ENCODE data around the gene TMEM130. TPM values are rescaled to one million over a fixed set of nuclear protein-coding genes. Genes with fewer than 3 reads are reported as not detected.
"Not testable (repeated sequence)": the region's sequence is repeated elsewhere in the genome, so short reads cannot be mapped to it uniquely, and the experiment has no call there.

Gene TMEM130
- total RNA-seq, 1 donor: 0.21 TPM

GRCh38 chr7:98869027-98869596 lies 702 bp downstream of the TMEM130 start:
- Histone ChIP-seq H3K4me1 (ENCODE audit: insufficient read depth, low read length) (peaks cover 12% of the 10 kb centered on the region), H3K9me3 (ENCODE audit: low read depth, low read length) (no peaks in the 10 kb centered on the region), H3K4me3 (ENCODE audit: low read length) (no peak overlapping the region), H3K27me3 (ENCODE audit: insufficient read depth, low read length) (peaks cover 16% of the 10 kb centered on the region)

GRCh38 chr7:98868450-98868849 lies 1.4 kb downstream of the TMEM130 start:
- Histone ChIP-seq H3K9me3 (ENCODE audit: low read depth, low read length) (no peaks in the 10 kb centered on the region), H3K4me3 (ENCODE audit: low read length) (no peak overlapping the region), H3K27me3 (ENCODE audit: insufficient read depth, low read length) (peaks cover 16% of the 10 kb centered on the region), H3K4me1 (ENCODE audit: insufficient read depth, low read length) (peaks cover 12% of the 10 kb centered on the region)

- H3K4me1 ChIP-seq (ENCODE audit: insufficient read depth, low read length): peaks cover 12% of the 10 kb centered on the region
Observed at GRCh38 chr7:98866765-98867164, 3.0 kb downstream of the TMEM130 start.

GRCh38 chr7:98866351-98866750 lies 3.5 kb downstream of the TMEM130 start:
- Histone ChIP-seq H3K9me3 (ENCODE audit: low read depth, low read length) (no peaks in the 10 kb centered on the region), H3K4me3 (ENCODE audit: low read length) (no peak overlapping the region), H3K27me3 (ENCODE audit: insufficient read depth, low read length) (peaks cover 16% of the 10 kb centered on the region), H3K4me1 (ENCODE audit: insufficient read depth, low read length) (peaks cover 12% of the 10 kb centered on the region)

More at GRCh38 chr7:98866765-98867164, 3.0 kb downstream of the TMEM130 start:
- Histone ChIP-seq H3K27me3 (ENCODE audit: insufficient read depth, low read length) (peaks cover 16% of the 10 kb centered on the region), H3K4me3 (ENCODE audit: low read length) (no peak overlapping the region), H3K9me3 (ENCODE audit: low read depth, low read length) (no peaks in the 10 kb centered on the region)

GRCh38 chr7:98864731-98865453 lies 4.9 kb downstream of the TMEM130 start:
- Histone ChIP-seq H3K4me1 (ENCODE audit: insufficient read depth, low read length) (peaks cover 7% of the 10 kb centered on the region), H3K27me3 (ENCODE audit: insufficient read depth, low read length) (peaks cover 16% of the 10 kb centered on the region), H3K4me3 (ENCODE audit: low read length) (no peak overlapping the region), H3K9me3 (ENCODE audit: low read depth, low read length) (no peaks in the 10 kb centered on the region)

GRCh38 chr7:98863601-98864000 lies 6.2 kb downstream of the TMEM130 start:
- no peaks in the 10 kb centered on the region for H3K9me3 ChIP-seq (ENCODE audit: low read depth, low read length)
- no peaks in the 10 kb centered on the region for H3K4me1 ChIP-seq (ENCODE audit: insufficient read depth, low read length)
- peaks cover 5% of the 10 kb centered on the region for H3K27me3 ChIP-seq (ENCODE audit: insufficient read depth, low read length)
- H3K4me3 ChIP-seq (ENCODE audit: low read length): no peak overlapping the region

- H3K4me3 ChIP-seq (ENCODE audit: low read length): no peak overlapping the region
- H3K9me3 ChIP-seq (ENCODE audit: low read depth, low read length): no peaks in the 10 kb centered on the region
- H3K4me1 ChIP-seq (ENCODE audit: insufficient read depth, low read length): no peaks in the 10 kb centered on the region
- H3K27me3 ChIP-seq (ENCODE audit: insufficient read depth, low read length): no peaks in the 10 kb centered on the region
Observed at GRCh38 chr7:98862716-98863420, 6.9 kb downstream of the TMEM130 start.

- no peaks in the 10 kb centered on the region for H3K9me3 ChIP-seq (ENCODE audit: low read depth, low read length)
- H3K4me3 ChIP-seq (ENCODE audit: low read length): no peak overlapping the region
- no peaks in the 10 kb centered on the region for H3K4me1 ChIP-seq (ENCODE audit: insufficient read depth, low read length)
- no peaks in the 10 kb centered on the region for H3K27me3 ChIP-seq (ENCODE audit: insufficient read depth, low read length)
Observed at GRCh38 chr7:98862203-98862602, 7.6 kb downstream of the TMEM130 start.

- no peaks in the 10 kb centered on the region for H3K9me3 ChIP-seq (ENCODE audit: low read depth, low read length)
- no peaks in the 10 kb centered on the region for H3K27me3 ChIP-seq (ENCODE audit: insufficient read depth, low read length)
- no peak overlapping the region for H3K4me3 ChIP-seq (ENCODE audit: low read length)
- H3K4me1 ChIP-seq (ENCODE audit: insufficient read depth, low read length): no peaks in the 10 kb centered on the region
Observed at GRCh38 chr7:98860071-98860470, 9.7 kb downstream of the TMEM130 start.

GRCh38 chr7:98855610-98856422 lies 14.0 kb downstream of the TMEM130 start:
- H3K27me3 ChIP-seq (ENCODE audit: insufficient read depth, low read length): no peaks in the 10 kb centered on the region
- H3K4me3 ChIP-seq (ENCODE audit: low read length): no peak overlapping the region
- no peaks in the 10 kb centered on the region for H3K9me3 ChIP-seq (ENCODE audit: low read depth, low read length)
- H3K4me1 ChIP-seq (ENCODE audit: insufficient read depth, low read length): no peaks in the 10 kb centered on the region

- H3K4me3 ChIP-seq (ENCODE audit: low read length): no peak overlapping the region
- H3K27me3 ChIP-seq (ENCODE audit: insufficient read depth, low read length): no peaks in the 10 kb centered on the region
- H3K4me1 ChIP-seq (ENCODE audit: insufficient read depth, low read length): no peaks in the 10 kb centered on the region
- H3K9me3 ChIP-seq (ENCODE audit: low read depth, low read length): no peaks in the 10 kb centered on the region
Observed at GRCh38 chr7:98852826-98853225, 17.0 kb downstream of the TMEM130 start.

- Histone ChIP-seq H3K27me3 (ENCODE audit: insufficient read depth, low read length) (no peaks in the 10 kb centered on the region), H3K9me3 (ENCODE audit: low read depth, low read length) (no peaks in the 10 kb centered on the region), H3K4me3 (ENCODE audit: low read length) (no peak overlapping the region), H3K4me1 (ENCODE audit: insufficient read depth, low read length) (no peaks in the 10 kb centered on the region)
Observed at GRCh38 chr7:98848918-98849317, 20.9 kb downstream of the TMEM130 start.

- not testable (repeated sequence) for H3K4me3 ChIP-seq (ENCODE audit: low read length); H3K27me3 ChIP-seq (ENCODE audit: insufficient read depth, low read length); H3K9me3 ChIP-seq (ENCODE audit: low read depth, low read length); H3K4me1 ChIP-seq (ENCODE audit: insufficient read depth, low read length)
Observed at GRCh38 chr7:98842552-98842951, 27.3 kb downstream of the TMEM130 start.

- Histone ChIP-seq H3K27me3 (ENCODE audit: insufficient read depth, low read length) (no peaks in the 10 kb centered on the region), H3K9me3 (ENCODE audit: low read depth, low read length) (no peaks in the 10 kb centered on the region)
Observed at GRCh38 chr7:98841179-98841997, 28.4 kb downstream of the TMEM130 start.

More at GRCh38 chr7:98841179-98841997, 28.4 kb downstream of the TMEM130 start:
- H3K4me1 ChIP-seq (ENCODE audit: insufficient read depth, low read length): no peaks in the 10 kb centered on the region
- no peak overlapping the region for H3K4me3 ChIP-seq (ENCODE audit: low read length)
